Endothelial cell of umbilical vein (primary cell): Measurements from ENCODE around the gene SOX30. TPM values are rescaled to one million over a fixed set of nuclear protein-coding genes. Genes with fewer than 3 reads are reported as not detected.

Experiments used
- BruUV-seq: library from RNA; stranded (reverse); fragments of 400-500 nt; replicated peaks from 2 replicates; lab custom pipeline; 2021; lab: Mats Ljungman, UMichigan
- CTCF ChIA-PET: fragments of 300-600, 350-600 bp; sonication (Branson Sonifier 250); formaldehyde crosslinking; loops from one replicate; lab custom pipeline; 2021; ENCODE audit warnings: antibody characterized with exemption, inconsistent platforms; lab: Charles Lee
- POLR2A ChIA-PET: fragments of 300-600, 350-600 bp; sonication (Branson Sonifier 250); formaldehyde crosslinking; loops from one replicate; lab custom pipeline; 2021; ENCODE audit warnings: antibody characterized with exemption, inconsistent platforms; lab: Charles Lee
- DNase-seq: peaks from one replicate; pipeline ENCODE4 v3.0.0-alpha.2; 2011; ENCODE audit warnings: low read depth, low spot score
- FAIRE-seq: peaks from 2 replicates; lab custom pipeline; 2011; peaks lifted over from hg19 to GRCh38; lab: Jason Lieb, UNC
- H2AFZ ChIP-seq: 2 replicates; pipeline ENCODE4 v1.6.0; 2012; ENCODE audit warnings: low read depth, low read length, control low read depth, inconsistent platforms
- H3K27ac ChIP-seq: 2 replicates; pipeline ENCODE4 v1.5.1; 2011; ENCODE audit warnings: low read depth, mild to moderate bottlenecking, control low read depth, low read length, moderate library complexity; ENCODE audit not compliant: insufficient read depth
- H3K27me3 ChIP-seq, 2 experiments: 2 replicates each; pipeline versions ENCODE4 v1.6.0 to v1.6.1; 2011; ENCODE audit warnings: low read length in 2 of 2, mixed read lengths in 1 of 2; ENCODE audit not compliant: control insufficient read depth in 2 of 2, insufficient read depth in 2 of 2
- H3K36me3 ChIP-seq, 2 experiments: 2 replicates in 1 of 2; 3 replicates in 1 of 2; pipeline ENCODE4 v1.5.1; 2011; ENCODE audit warnings: low read length in 2 of 2, mild to moderate bottlenecking in 1 of 2, moderate library complexity in 1 of 2; ENCODE audit not compliant: control insufficient read depth in 2 of 2, insufficient read depth in 2 of 2; ENCODE audit errors: extremely low read depth in 1 of 2
- H3K4me1 ChIP-seq: 3 replicates; pipeline ENCODE4 v1.5.1; 2011; ENCODE audit warnings: mild to moderate bottlenecking, low read length; ENCODE audit not compliant: control insufficient read depth, insufficient read depth; ENCODE audit errors: extremely low read depth
- H3K4me2 ChIP-seq: 2 replicates; pipeline ENCODE4 v1.6.1; 2011; ENCODE audit warnings: low read length, control low read depth, mixed read lengths; ENCODE audit not compliant: insufficient read depth
- H3K4me3 ChIP-seq, 3 experiments: fragments of 200-600 bp in 1 of 3; sonication (generic), shearing (Covaris generic) in 1 of 3; replicated peaks in 1 of 3; 2 replicates each; pipeline ENCODE4 v1.5.1; 2011 to 2016; ENCODE audit warnings: control low read depth in 3 of 3, low read length in 3 of 3, mild to moderate bottlenecking in 2 of 3, inconsistent platforms in 1 of 3, low read depth in 1 of 3, moderate library complexity in 1 of 3; ENCODE audit not compliant: insufficient read depth in 1 of 3
- H3K79me2 ChIP-seq: 2 replicates; pipeline ENCODE4 v1.6.0; 2012; ENCODE audit warnings: low read length, inconsistent platforms; ENCODE audit not compliant: control insufficient read depth, insufficient read depth
- H3K9ac ChIP-seq: replicated peaks from 2 replicates; pipeline ENCODE3; 2011; ENCODE audit warnings: low read length, control low read depth; ENCODE audit not compliant: insufficient read depth; ENCODE audit errors: extremely low read depth
- H3K9me1 ChIP-seq: replicated peaks from 3 replicates; pipeline ENCODE4 v1.6.0; 2011; ENCODE audit warnings: mild to moderate bottlenecking, low read length; ENCODE audit not compliant: control insufficient read depth, insufficient read depth; ENCODE audit errors: extremely low read depth
- H3K9me3 ChIP-seq: replicated peaks from 2 replicates; pipeline ENCODE4 v1.5.1; 2012; ENCODE audit warnings: low read length, inconsistent platforms; ENCODE audit not compliant: control insufficient read depth, insufficient read depth
- H4K20me1 ChIP-seq: replicated peaks from 2 replicates; pipeline ENCODE3; 2011; ENCODE audit warnings: mild to moderate bottlenecking, low read length; ENCODE audit not compliant: control insufficient read depth, insufficient read depth; ENCODE audit errors: extremely low read depth
- EZH2 ChIP-seq: IDR thresholded peaks from 2 replicates; pipeline ENCODE4 v1.6.1; 2012; ENCODE audit warnings: borderline replicate concordance, low read depth, mild to moderate bottlenecking, moderate library complexity, low read length, inconsistent platforms; ENCODE audit not compliant: severe bottlenecking
- FOS ChIP-seq: IDR thresholded peaks from 2 replicates; pipeline ENCODE4 v1.6.1; 2011; ENCODE audit warnings: mild to moderate bottlenecking, low read length, moderate library complexity, borderline replicate concordance; ENCODE audit not compliant: insufficient read depth
- JUN ChIP-seq: IDR thresholded peaks from 2 replicates; pipeline ENCODE4 v1.6.1; 2011; ENCODE audit warnings: borderline replicate concordance, low read depth; ENCODE audit not compliant: insufficient read length, insufficient read depth
- MYC ChIP-seq: IDR thresholded peaks from one replicate; pipeline ENCODE4 v1.6.1; 2011; ENCODE audit warnings: mild to moderate bottlenecking, low read depth, low read length
- POLR2AphosphoS5 ChIP-seq: IDR thresholded peaks from 2 replicates; pipeline ENCODE4 v1.6.1; 2012; ENCODE audit warnings: low read depth, mild to moderate bottlenecking, control low read depth, low read length, moderate library complexity; ENCODE audit not compliant: insufficient read depth
- dilution Hi-C: fragments of 300-500 bp; cut with MboI; formaldehyde crosslinking; loops from one replicate; pipeline ENCODE4 v1.15.0; 2019; ENCODE audit warnings: low sequenced_read_pairs; ENCODE audit not compliant: extremely low pct_ligation_motif_present
- intact Hi-C: fragments of 100-400 bp; cut with micrococcal nuclease; formaldehyde crosslinking; loops from one replicate; pipeline ENCODE4 v1.10.0; 2022
- polyA plus RNA-seq, 4 experiments: library from polyadenylated mRNA; depleted of rRNA in 3 of 4; stranded (reverse) in 3 of 4; unstranded in 1 of 4; fragments of >200 nt; gene quantifications; 2 replicates each; pipeline versions ENCODE4 v1.2.1 to v1.2.3, GENCODE V29; 2011 to 2012; ENCODE audit warnings: missing spikeins in 1 of 4
- total RNA-seq: library from RNA; stranded (reverse); gene quantifications from 2 replicates; pipeline ENCODE4 v1.2.3, GENCODE V29; 2021
- TF ChIP-seq, protein P1 (sequence below): IDR thresholded peaks from 2 replicates; pipeline ENCODE4 v1.6.1; 2011; ENCODE audit not compliant: insufficient read depth, insufficient read length

SOX30 gene
- total and polyA plus RNA-seq, 2 donors (not counting 3 experiments of a cell fraction or from before 2014, with no cell fraction given), result not detected

DNA sequence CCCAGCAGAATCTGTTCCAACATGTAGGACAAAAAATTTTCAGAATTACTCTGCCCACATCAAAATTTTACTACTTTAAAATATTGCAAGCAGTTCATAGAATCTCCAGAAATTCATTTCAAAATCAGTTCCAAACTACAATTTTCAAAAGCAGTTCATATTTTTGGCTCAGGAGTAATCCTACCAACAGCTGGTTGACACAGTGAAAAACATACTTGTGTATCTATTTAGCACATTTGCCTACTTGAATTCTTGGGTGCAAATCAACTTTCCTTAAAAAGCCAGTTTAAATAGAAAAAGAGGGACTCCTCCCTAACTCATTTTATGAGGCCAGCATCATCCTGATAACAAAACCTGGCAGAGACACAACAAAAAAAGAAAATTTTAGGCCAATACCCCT, 31.5 kb downstream of the SOX30 start:
- H3K27ac ChIP-seq, result no peak overlapping the region
- H3K36me3 ChIP-seq, result no peaks in the 10 kb centered on the region
- no peaks in the 10 kb centered on the region for H3K27me3 ChIP-seq
- no peaks in the 10 kb centered on the region for H4K20me1 ChIP-seq
- ChIA-PET POLR2A (no interaction called here), CTCF (no interaction called here)
- no peak overlapping the region for H3K9ac ChIP-seq
- TF ChIP-seq FOS (no peak), MYC (no peak), POLR2AphosphoS5 (no peak), JUN (no peak)
- TF ChIP-seq, protein P1, sequence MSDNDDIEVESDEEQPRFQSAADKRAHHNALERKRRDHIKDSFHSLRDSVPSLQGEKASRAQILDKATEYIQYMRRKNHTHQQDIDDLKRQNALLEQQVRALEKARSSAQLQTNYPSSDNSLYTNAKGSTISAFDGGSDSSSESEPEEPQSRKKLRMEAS, result no peak
- no peak overlapping the region for H3K4me3 ChIP-seq
- DNase-seq, result no peak
- FAIRE-seq, result no peak
- no peak overlapping the region for H3K4me2 ChIP-seq
- H2AFZ ChIP-seq, result no peak overlapping the region
- no peaks in the 10 kb centered on the region for H3K4me1 ChIP-seq
- intact Hi-C loops, result no loop called here
- no TSS peak for BruUV-seq
- H3K9me1 ChIP-seq, result no peaks in the 10 kb centered on the region
- dilution Hi-C loops, result no loop called here
- H3K79me2 ChIP-seq, result no peaks in the 10 kb centered on the region
- H3K9me3 ChIP-seq, result no peaks in the 10 kb centered on the region

DNA sequence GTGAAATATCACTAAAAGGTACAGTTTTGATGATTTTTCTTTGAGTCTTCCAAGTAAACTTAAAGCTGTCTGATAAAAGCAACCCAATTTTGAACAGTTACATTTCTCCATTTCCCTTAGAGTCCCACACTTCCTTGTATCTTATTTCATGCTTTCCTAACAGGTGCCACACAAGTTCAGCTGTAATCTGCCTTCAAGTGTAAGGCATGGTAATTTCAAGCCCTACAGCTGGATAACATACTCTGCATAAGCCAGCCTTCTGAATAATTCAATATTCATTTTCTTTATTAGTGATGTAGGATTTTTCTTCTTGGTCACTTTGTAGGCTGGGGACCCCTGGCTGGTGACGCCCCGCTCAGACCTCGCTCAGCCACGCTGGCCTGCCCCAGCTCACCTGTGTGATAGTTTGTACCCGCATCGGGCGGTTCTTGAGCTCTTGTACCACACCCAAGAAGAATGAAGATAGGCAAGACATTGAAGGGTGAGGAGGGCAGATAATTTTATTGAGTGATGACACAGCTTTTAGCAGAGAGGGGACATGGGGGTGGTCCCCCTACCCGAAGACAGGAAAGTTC, 34.0 kb downstream of the SOX30 start:
- Histone ChIP-seq H4K20me1 (no peaks in the 10 kb centered on the region), H3K9ac (no peak overlapping the region), H3K4me3 (no peak overlapping the region), H3K27ac (no peak overlapping the region), H3K4me2 (no peak overlapping the region), H3K9me3 (no peaks in the 10 kb centered on the region), H2AFZ (no peak overlapping the region), H3K27me3 (no peaks in the 10 kb centered on the region), H3K4me1 (no peaks in the 10 kb centered on the region), H3K9me1 (no peaks in the 10 kb centered on the region), H3K79me2 (no peaks in the 10 kb centered on the region), H3K36me3 (no peaks in the 10 kb centered on the region)
- no peak for DNase-seq
- intact Hi-C loops (no loop called here), dilution Hi-C loops (no loop called here)
- ChIA-PET CTCF (no interaction called here), POLR2A (no interaction called here)
- no peak for TF ChIP-seq EZH2
- FAIRE-seq, result no peak
- BruUV-seq, result no TSS peak
